H1 (cell line): Measurements from ENCODE around the gene EFR3B. TPM values are rescaled to one million over a fixed set of nuclear protein-coding genes. Genes with fewer than 3 reads are reported as not detected.
A peak's percentile ranks its signal among the peaks of the same experiment; 100 is the strongest.

ENCODE experiments used
- CTCF ChIA-PET: fragments of 300-600 bp; sonication (Branson Sonifier 250); formaldehyde crosslinking; loops from one replicate; lab custom pipeline; 2021; ENCODE audit not compliant: partially characterized antibody; lab: Charles Lee
- POLR2A ChIA-PET: fragments of 300-600 bp; sonication (Branson Sonifier 250); formaldehyde crosslinking; loops from one replicate; lab custom pipeline; 2021; ENCODE audit warnings: inconsistent platforms; ENCODE audit not compliant: partially characterized antibody; lab: Charles Lee
- DNase-seq, 2 experiments: peaks; one replicate each; pipeline versions ENCODE4 v3.0.0 to v3.0.0-alpha.2; 2010 to 2022; ENCODE audit warnings: low spot score in 2 of 2, low read depth in 1 of 2, mixed read lengths in 1 of 2
- FAIRE-seq: peaks from 2 replicates; lab custom pipeline; 2011; peaks lifted over from hg19 to GRCh38; lab: Jason Lieb, UNC
- H2AFZ ChIP-seq: 2 replicates; pipeline ENCODE4 v1.8.1; 2012; ENCODE audit warnings: low read length, inconsistent platforms
- H2AK5ac ChIP-seq: 2 replicates; pipeline ENCODE4 v1.6.1; 2013; ENCODE audit warnings: low read depth, low read length
- H2BK120ac ChIP-seq: replicated peaks from 2 replicates; pipeline ENCODE3; 2013; ENCODE audit warnings: low read depth, low read length, inconsistent platforms
- H2BK12ac ChIP-seq: 2 replicates; pipeline ENCODE4 v1.6.1; 2013; ENCODE audit warnings: low read depth, low read length
- H2BK15ac ChIP-seq: 2 replicates; pipeline ENCODE4 v1.6.1; 2013; ENCODE audit warnings: low read length
- H2BK20ac ChIP-seq: 2 replicates; pipeline ENCODE4 v1.6.1; 2013; ENCODE audit warnings: low read length
- H2BK5ac ChIP-seq: 2 replicates; pipeline ENCODE4 v1.6.1; 2013; ENCODE audit warnings: low read depth, low read length
- H3K14ac ChIP-seq: 2 replicates; pipeline ENCODE4 v1.6.1; 2013; ENCODE audit warnings: inconsistent platforms; ENCODE audit not compliant: insufficient read length
- H3K18ac ChIP-seq: 2 replicates; pipeline ENCODE4 v1.6.1; 2013; ENCODE audit warnings: low read length; ENCODE audit errors: extremely low read depth
- H3K23ac ChIP-seq: 2 replicates; pipeline ENCODE4 v1.6.1; 2013; ENCODE audit warnings: inconsistent platforms; ENCODE audit not compliant: insufficient read length
- H3K23me2 ChIP-seq: 2 replicates; pipeline ENCODE4 v1.6.1; 2013; ENCODE audit warnings: low read depth, low read length
- H3K27ac ChIP-seq: 2 replicates; pipeline ENCODE4 v1.6.1; 2011; ENCODE audit warnings: low read depth, low read length, inconsistent platforms
- H3K27me3 ChIP-seq, 4 experiments: replicated peaks in 1 of 4; 1 replicate in 1 of 4; 2 replicates in 3 of 4; pipeline versions ENCODE4 v1.6.1 to v1.8.1; 2011 to 2013; ENCODE audit warnings: low read length in 3 of 4, mild to moderate bottlenecking in 3 of 4, inconsistent platforms in 2 of 4, mixed read lengths in 2 of 4, moderate library complexity in 1 of 4; ENCODE audit not compliant: control insufficient read depth in 3 of 4, insufficient read depth in 3 of 4; ENCODE audit errors: extremely low read depth in 1 of 4
- H3K36me3 ChIP-seq, 4 experiments: 2 replicates each; pipeline versions ENCODE4 v1.6.1 to v1.8.1; 2011 to 2013; ENCODE audit warnings: mild to moderate bottlenecking in 4 of 4, low read length in 3 of 4, moderate library complexity in 2 of 4, control low read depth in 1 of 4, inconsistent platforms in 1 of 4; ENCODE audit not compliant: insufficient read depth in 4 of 4, control insufficient read depth in 2 of 4
- H3K4ac ChIP-seq: replicated peaks from 2 replicates; pipeline ENCODE3; 2013; ENCODE audit warnings: low read length, low read depth, mixed read lengths, inconsistent platforms; ENCODE audit not compliant: insufficient read length
- H3K4me1 ChIP-seq, 4 experiments: replicated peaks in 1 of 4; 1 replicate in 1 of 4; 2 replicates in 3 of 4; pipeline versions ENCODE4 v1.6.1 to v1.8.1; 2011 to 2013; ENCODE audit warnings: low read length in 3 of 4, inconsistent platforms in 2 of 4, mixed read lengths in 1 of 4; ENCODE audit not compliant: insufficient read depth in 4 of 4, control insufficient read depth in 3 of 4
- H3K4me2 ChIP-seq, 2 experiments: 2 replicates each; pipeline versions ENCODE4 v1.6.1 to v1.8.1; 2011 to 2013; ENCODE audit warnings: low read depth in 2 of 2, low read length in 2 of 2, control low read depth in 1 of 2, inconsistent platforms in 1 of 2, mild to moderate bottlenecking in 1 of 2; ENCODE audit not compliant: insufficient read depth in 1 of 2
- H3K4me3 ChIP-seq, 4 experiments: fragments of 200-600, 300-600 bp in 1 of 4; sonication (generic), shearing (Covaris generic), sonication (Bioruptor Twin) in 1 of 4; 2 replicates each; pipeline versions ENCODE4 v1.5.1 to v1.8.1; 2011 to 2016; ENCODE audit warnings: low read length in 4 of 4, low read depth in 3 of 4, control low read depth in 2 of 4, inconsistent platforms in 2 of 4, mild to moderate bottlenecking in 2 of 4, mixed read lengths in 1 of 4, moderate library complexity in 1 of 4; ENCODE audit not compliant: insufficient read depth in 2 of 4; ENCODE audit errors: extremely low read depth in 1 of 4
- H3K56ac ChIP-seq: replicated peaks from 2 replicates; pipeline ENCODE3; 2013; ENCODE audit warnings: low read depth, mild to moderate bottlenecking, mixed read lengths, low read length, inconsistent platforms; ENCODE audit not compliant: insufficient read length
- H3K79me1 ChIP-seq: 2 replicates; pipeline ENCODE4 v1.6.1; 2013; ENCODE audit warnings: low read depth, low read length, control low read depth
- H3K79me2 ChIP-seq, 2 experiments: 2 replicates each; pipeline versions ENCODE4 v1.6.1 to v1.8.1; 2012 to 2013; ENCODE audit warnings: low read length in 2 of 2, mild to moderate bottlenecking in 2 of 2, inconsistent platforms in 1 of 2; ENCODE audit not compliant: insufficient read depth in 2 of 2, control insufficient read depth in 1 of 2
- H3K9ac ChIP-seq, 4 experiments: replicated peaks in 1 of 4; 1 replicate in 1 of 4; 2 replicates in 3 of 4; pipeline versions ENCODE4 v1.6.1 to v1.8.1; 2011 to 2013; ENCODE audit warnings: low read depth in 3 of 4, low read length in 3 of 4, control low read depth in 2 of 4, mild to moderate bottlenecking in 2 of 4, moderate library complexity in 2 of 4, inconsistent platforms in 1 of 4; ENCODE audit errors: extremely low read depth in 1 of 4
- H3K9me3 ChIP-seq, 2 experiments: 2 replicates each; pipeline versions ENCODE4 v1.6.1 to v1.8.1; 2012 to 2013; ENCODE audit warnings: mild to moderate bottlenecking in 2 of 2, moderate library complexity in 2 of 2, control low read depth in 1 of 2, inconsistent platforms in 1 of 2, low read depth in 1 of 2, low read length in 1 of 2, mixed read lengths in 1 of 2; ENCODE audit not compliant: insufficient read depth in 2 of 2
- H4K20me1 ChIP-seq, 2 experiments: replicated peaks in 1 of 2; 2 replicates each; pipeline versions ENCODE3 to v1.8.1; 2011 to 2013; ENCODE audit warnings: inconsistent platforms in 2 of 2, low read length in 2 of 2, mild to moderate bottlenecking in 1 of 2; ENCODE audit not compliant: insufficient read depth in 2 of 2, control insufficient read depth in 1 of 2
- H4K5ac ChIP-seq: 2 replicates; pipeline ENCODE4 v1.6.1; 2013; ENCODE audit warnings: low read length, low read depth, mixed read lengths, inconsistent platforms; ENCODE audit not compliant: insufficient read length
- H4K8ac ChIP-seq: 2 replicates; pipeline ENCODE4 v1.8.0; 2013; ENCODE audit warnings: mild to moderate bottlenecking, moderate library complexity, low read length, inconsistent platforms; ENCODE audit not compliant: insufficient read depth; ENCODE audit errors: extremely low read depth
- H4K91ac ChIP-seq: replicated peaks from 2 replicates; pipeline ENCODE3; 2013; ENCODE audit warnings: low read length, mixed read lengths, inconsistent platforms; ENCODE audit not compliant: insufficient read length
- BCL11A ChIP-seq, 2 experiments: IDR thresholded peaks; one replicate each; pipeline ENCODE4 v1.6.1; 2011; ENCODE audit warnings: low read depth in 2 of 2, low read length in 2 of 2, mild to moderate bottlenecking in 2 of 2
- HDAC2 ChIP-seq, 2 experiments: fragments of 300-600 bp in 1 of 2; sonication (generic) in 1 of 2; IDR thresholded peaks; 2 replicates each; pipeline ENCODE4 v1.6.1; 2011 to 2012; ENCODE audit warnings: low read depth in 2 of 2, low read length in 2 of 2, mild to moderate bottlenecking in 2 of 2, moderate library complexity in 2 of 2, borderline replicate concordance in 1 of 2, inconsistent platforms in 1 of 2
- SP1 ChIP-seq: IDR thresholded peaks from 2 replicates; pipeline ENCODE4 v1.6.1; 2011; ENCODE audit warnings: low read depth, low read length
- WGBS, 2 experiments: shearing (Covaris generic) in 1 of 2; methylation state at CpG; one replicate each; pipeline versions ENCODE4 v1.1.6 to v1.1.7; 2013 to 2015; ENCODE audit warnings: low lambda C conversion rate in 2 of 2, mixed read lengths in 2 of 2, inconsistent platforms in 1 of 2, low coverage in 1 of 2, missing lambda C conversion rate in 1 of 2; ENCODE audit not compliant: insufficient replicate concordance in 2 of 2, insufficient coverage in 1 of 2, insufficient read length in 1 of 2; ENCODE audit errors: extremely low coverage in 1 of 2, missing lambda C conversion rate in 1 of 2; 5-methylcytosine and 5-hydroxymethylcytosine counted together
- polyA plus RNA-seq, 7 experiments: library from polyadenylated mRNA; depleted of rRNA in 3 of 7; stranded (reverse) in 5 of 7; unstranded in 2 of 7; fragments of >200 nt in 5 of 7; fragments of 200-250 nt in 2 of 7; gene quantifications; 1 replicate in 5 of 7; 2 replicates in 1 of 7; 4 replicates in 1 of 7; pipeline versions ENCODE4 v1.2.1 to v1.2.3, GENCODE V29; 2011 to 2013; ENCODE audit warnings: missing spikeins in 2 of 7, mixed read lengths in 2 of 7
- total RNA-seq: library from RNA; stranded (reverse); fragmentation: NEBNext Ultra II Directional; extraction: Animal tissue kit (Norgen Biotek cat#: 25700); gene quantifications from 2 replicates; pipeline ENCODE4 v1.2.1, GENCODE V29; 2021

Gene EFR3B
- total and polyA plus RNA-seq, 2 of the 8 experiments (the other 6 are each of a cell fraction or from before 2014, with no cell fraction given) = 3.4 to 9.6 TPM

DNA sequence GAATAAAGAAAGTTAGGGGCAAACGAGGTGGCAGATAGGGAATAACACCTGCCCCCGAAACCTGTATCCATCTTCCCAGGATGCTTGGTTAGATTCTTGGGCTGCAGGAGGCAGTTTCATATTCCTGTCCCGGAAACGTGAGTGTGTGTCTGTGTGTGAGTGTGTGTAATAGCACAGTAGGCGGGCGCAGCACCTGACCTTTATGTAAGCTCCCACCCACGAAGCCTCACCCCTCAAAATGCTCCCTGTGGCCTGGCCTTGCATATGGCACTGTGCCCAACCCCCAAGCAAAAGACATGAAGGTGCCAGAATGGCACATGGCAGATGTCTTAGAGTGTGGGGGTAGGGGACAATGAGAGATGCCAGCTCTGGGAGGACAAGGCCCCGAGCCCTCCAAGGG lies 48.9 kb downstream of the EFR3B start:
- Histone ChIP-seq H3K27ac (no peak overlapping the region), H3K23me2 (no peaks in the 10 kb centered on the region), H3K79me2 (no peaks in the 10 kb centered on the region), H3K18ac (peak overlapping the region; percentile 62; the same call in 1 of the 2 replicates), H4K5ac (no peak overlapping the region), H2AFZ (no peak overlapping the region), H4K8ac (no peak overlapping the region), H2BK5ac (no peak overlapping the region; the same call in 1 of the 2 replicates), H3K4me1 (peaks cover 15 to 28% (median 23%) of the 10 kb centered on the region in 4 experiments), H2BK120ac (no peak overlapping the region), H3K9ac (no peak overlapping the region), H2BK12ac (peak overlapping the region; percentile 22; the same call in 1 of the 2 replicates), H3K23ac (no peak overlapping the region), H3K4me3 (no peak overlapping the region), H4K20me1 (peaks cover 2% of the 10 kb centered on the region in 2 experiments), H3K4me2 (peak overlapping the region; percentile 30 to 56; a peak in 2 of 4 replicates), H3K56ac (no peak overlapping the region), H3K9me3 (no peaks in the 10 kb centered on the region), H4K91ac (no peak overlapping the region), H3K27me3 (peaks cover 3 to 20% (median 11%) of the 10 kb centered on the region in 4 experiments; a peak in 4 of 7 replicates), H3K4ac (no peak overlapping the region), H2AK5ac (no peak overlapping the region), H3K14ac (no peak overlapping the region), H2BK15ac (no peak overlapping the region), H3K79me1 (no peaks in the 10 kb centered on the region), H2BK20ac (peak overlapping the region; percentile 82; the same call in 1 of the 2 replicates), H3K36me3 (no peaks in the 10 kb centered on the region; a peak in 1 of 8 replicates)
- WGBS, 2 experiments = 80% methylated on average over 8 of the region's 8 CpGs; no CpG with 5 or more reads in 1 of the 2 experiments
- POLR2A ChIA-PET = no interaction called here
- FAIRE-seq (no peak), DNase-seq (no peak)
- CTCF ChIA-PET = interaction anchor here (0.6 to 1.3 kb wide), 3 partner anchors 9 to 48 kb away, joined by 3 to 5 read pairs (median 4); no protein-coding TSS in a partner anchor
- TF ChIP-seq SP1 = no peak
- no peak for TF ChIP-seq HDAC2 (IDR thresholded peaks at IDR 0.05; ENCODE audit: borderline replicate concordance in 1 of 2, low read depth in 2 of 2, low read length in 2 of 2)
- TF ChIP-seq BCL11A (IDR thresholded peaks at IDR 0.05; ENCODE audit: low read depth in 2 of 2, low read length in 2 of 2) = no peak
